H9 (cell line): ENCODE measurements around the gene SNAP25. TPM values are rescaled to one million over a fixed set of nuclear protein-coding genes. Genes with fewer than 3 reads are reported as not detected.

ENCODE experiments used
- DNase-seq: peaks from one replicate; pipeline ENCODE4 v3.0.0-alpha.2; 2017
- H2AFZ ChIP-seq: one replicate; pipeline ENCODE4 v1.6.1; 2013; ENCODE audit warnings: mild to moderate bottlenecking, low read length, control low read depth, moderate library complexity
- H2AK5ac ChIP-seq: 2 replicates; pipeline ENCODE4 v1.6.1; 2013; ENCODE audit warnings: low read length, control low read depth, mixed read lengths; ENCODE audit not compliant: insufficient read length
- H2BK120ac ChIP-seq: one replicate; pipeline ENCODE4 v1.6.1; 2013; ENCODE audit warnings: low read depth, mild to moderate bottlenecking, low read length, control low read depth, inconsistent platforms; ENCODE audit not compliant: poor library complexity, severe bottlenecking
- H2BK12ac ChIP-seq: 2 replicates; pipeline ENCODE4 v1.6.1; 2013; ENCODE audit warnings: low read length, control low read depth, mixed read lengths, low read depth; ENCODE audit not compliant: insufficient read length
- H2BK15ac ChIP-seq: 2 replicates; pipeline ENCODE4 v1.6.1; 2013; ENCODE audit warnings: low read depth, low read length, control low read depth
- H2BK20ac ChIP-seq: one replicate; pipeline ENCODE4 v1.6.1; 2013; ENCODE audit warnings: low read depth, mild to moderate bottlenecking, low read length, control low read depth, inconsistent platforms; ENCODE audit not compliant: poor library complexity, severe bottlenecking
- H2BK5ac ChIP-seq: 2 replicates; pipeline ENCODE4 v1.6.1; 2013; ENCODE audit warnings: low read length, control low read depth, mixed read lengths; ENCODE audit not compliant: insufficient read length
- H3K14ac ChIP-seq: 2 replicates; pipeline ENCODE4 v1.6.1; 2013; ENCODE audit warnings: low read length, control low read depth; ENCODE audit not compliant: insufficient read depth
- H3K18ac ChIP-seq: 2 replicates; pipeline ENCODE4 v1.6.1; 2013; ENCODE audit warnings: low read depth, mild to moderate bottlenecking, mixed read lengths, low read length, control low read depth; ENCODE audit not compliant: insufficient read length
- H3K23ac ChIP-seq: 2 replicates; pipeline ENCODE4 v1.6.1; 2013; ENCODE audit warnings: low read length, control low read depth, mixed read lengths, low read depth; ENCODE audit not compliant: insufficient read length
- H3K23me2 ChIP-seq: 2 replicates; pipeline ENCODE4 v1.6.1; 2013; ENCODE audit warnings: low read depth, mild to moderate bottlenecking, mixed read lengths, low read length, control low read depth; ENCODE audit not compliant: insufficient read length, poor library complexity, severe bottlenecking
- H3K27ac ChIP-seq: 2 replicates; pipeline ENCODE4 v1.5.1; 2013; ENCODE audit warnings: low read length, control low read depth, mixed read lengths, low read depth; ENCODE audit not compliant: insufficient read length
- H3K27me3 ChIP-seq: 2 replicates; pipeline ENCODE4 v1.6.1; 2013; ENCODE audit warnings: low read length, control low read depth, inconsistent platforms; ENCODE audit not compliant: insufficient read depth
- H3K4ac ChIP-seq: 2 replicates; pipeline ENCODE4 v1.6.1; 2013; ENCODE audit warnings: low read depth, mild to moderate bottlenecking, control low read depth, inconsistent platforms, low read length, moderate library complexity
- H3K4me1 ChIP-seq: 2 replicates; pipeline ENCODE4 v1.6.1; 2013; ENCODE audit warnings: low read length, control low read depth, inconsistent platforms; ENCODE audit not compliant: insufficient read depth
- H3K4me2 ChIP-seq: 2 replicates; pipeline ENCODE4 v1.6.1; 2013; ENCODE audit warnings: low read length, control low read depth, mixed read lengths; ENCODE audit not compliant: insufficient read length, insufficient read depth
- H3K56ac ChIP-seq: 2 replicates; pipeline ENCODE4 v1.6.1; 2013; ENCODE audit warnings: low read depth, mild to moderate bottlenecking, mixed read lengths, low read length, control low read depth; ENCODE audit not compliant: insufficient read length
- H3K79me1 ChIP-seq: 2 replicates; pipeline ENCODE4 v1.6.1; 2013; ENCODE audit warnings: low read depth, mild to moderate bottlenecking, moderate library complexity, low read length, control low read depth, inconsistent platforms; ENCODE audit not compliant: insufficient read depth, poor library complexity, severe bottlenecking
- H3K79me2 ChIP-seq: 2 replicates; pipeline ENCODE4 v1.6.1; 2013; ENCODE audit warnings: low read length, control low read depth, inconsistent platforms; ENCODE audit not compliant: insufficient read depth
- H3K9ac ChIP-seq: 2 replicates; pipeline ENCODE4 v1.6.1; 2013; ENCODE audit warnings: low read length, control low read depth, mixed read lengths; ENCODE audit not compliant: insufficient read length; ENCODE audit errors: extremely low read depth
- H3K9me3 ChIP-seq: one replicate; pipeline ENCODE4 v1.6.1; 2013; ENCODE audit warnings: low read depth, low read length, inconsistent platforms; ENCODE audit not compliant: control insufficient read depth
- H3T11ph ChIP-seq: one replicate; pipeline ENCODE4 v1.6.1; 2013; ENCODE audit warnings: mild to moderate bottlenecking, low read length, control low read depth, inconsistent platforms
- H4K20me1 ChIP-seq: one replicate; pipeline ENCODE4 v1.6.1; 2013; ENCODE audit not compliant: control insufficient read depth, insufficient read length, insufficient read depth
- H4K5ac ChIP-seq: 2 replicates; pipeline ENCODE4 v1.6.1; 2013; ENCODE audit warnings: low read depth, mild to moderate bottlenecking, mixed read lengths, low read length, control low read depth; ENCODE audit not compliant: insufficient read length
- H4K8ac ChIP-seq: replicated peaks from 2 replicates; pipeline ENCODE4 v1.6.1; 2013; ENCODE audit warnings: low read length, control low read depth, mixed read lengths, low read depth; ENCODE audit not compliant: insufficient read length
- H4K91ac ChIP-seq: 2 replicates; pipeline ENCODE4 v1.6.1; 2013; ENCODE audit warnings: low read depth, mild to moderate bottlenecking, moderate library complexity, mixed read lengths, low read length, control low read depth; ENCODE audit not compliant: insufficient read length
- H3K27ac Mint-ChIP-seq, 3 experiments: 2 replicates in 2 of 3; 3 replicates in 1 of 3; pipeline ENCODE4 v1.8.0; 2020 to 2021; ENCODE audit warnings: mixed read lengths in 3 of 3, mild to moderate bottlenecking in 1 of 3, moderate library complexity in 1 of 3
- H3K27me3 Mint-ChIP-seq: 2 replicates; pipeline ENCODE4 v1.8.0; 2021; ENCODE audit warnings: low read depth, mild to moderate bottlenecking, moderate library complexity, mixed read lengths
- H3K36me3 Mint-ChIP-seq, 3 experiments: 2 replicates in 2 of 3; 3 replicates in 1 of 3; pipeline ENCODE4 v1.8.0; 2020 to 2021; ENCODE audit warnings: low read depth in 3 of 3, mixed read lengths in 3 of 3; ENCODE audit not compliant: insufficient read depth in 1 of 3
- H3K4me1 Mint-ChIP-seq, 2 experiments: 2 replicates each; pipeline ENCODE4 v1.8.0; 2020; ENCODE audit warnings: mixed read lengths in 2 of 2
- H3K4me3 Mint-ChIP-seq, 2 experiments: 2 replicates in 1 of 2; 3 replicates in 1 of 2; pipeline ENCODE4 v1.8.0; 2020 to 2021; ENCODE audit warnings: mild to moderate bottlenecking in 2 of 2, mixed read lengths in 2 of 2, moderate library complexity in 1 of 2
- H3K9me3 Mint-ChIP-seq, 2 experiments: 2 replicates in 1 of 2; 3 replicates in 1 of 2; pipeline ENCODE4 v1.8.0; 2020; ENCODE audit warnings: mild to moderate bottlenecking in 2 of 2, mixed read lengths in 2 of 2, moderate library complexity in 1 of 2
- CTCF ChIP-seq: fragments of 200-600 bp; sonication (generic); conservative IDR thresholded peaks from 3 replicates; pipeline ENCODE4 v1.8.0; 2021; ENCODE audit warnings: antibody characterized with exemption, mild to moderate bottlenecking
- WGBS: extraction: QIAGEN DNeasy Blood & Tissue Kit; methylation state at CpG from one replicate; pipeline ENCODE4 v1.1.7; 2013; ENCODE audit warnings: missing lambda C conversion rate, low lambda C conversion rate, mixed read lengths; ENCODE audit not compliant: insufficient read length; ENCODE audit errors: extremely low coverage; 5-methylcytosine and 5-hydroxymethylcytosine counted together
- total RNA-seq: library from RNA; stranded (reverse); gene quantifications from 2 replicates; pipeline ENCODE4 v1.2.1, GENCODE V29; 2021

SNAP25 gene
- total RNA-seq, 1 experiment from 2014 or later, result 0.13 TPM

GRCh38 chr20:10178727-10179313 is 39.8 kb upstream of the SNAP25 start:
- Histone ChIP-seq H4K20me1 (no peaks in the 10 kb centered on the region), H3K4me1 (no peaks in the 10 kb centered on the region), H3K4ac (no peak overlapping the region), H2BK20ac (no peak overlapping the region), H2BK5ac (no peak overlapping the region), H3K18ac (no peak overlapping the region), H4K5ac (no peak overlapping the region), H3K9me3 (no peaks in the 10 kb centered on the region), H3K79me2 (no peaks in the 10 kb centered on the region), H3K79me1 (no peaks in the 10 kb centered on the region), H2AFZ (no peak overlapping the region), H3K23ac (no peak overlapping the region), H3K56ac (no peak overlapping the region), H2AK5ac (no peak overlapping the region), H4K91ac (no peak overlapping the region), H3K9ac (no peak overlapping the region), H3T11ph (no peak overlapping the region), H2BK12ac (no peak overlapping the region), H2BK120ac (no peak overlapping the region), H3K27me3 (no peaks in the 10 kb centered on the region), H3K4me2 (no peak overlapping the region), H4K8ac (no peak overlapping the region), H3K23me2 (no peaks in the 10 kb centered on the region), H2BK15ac (no peak overlapping the region), H3K14ac (no peak overlapping the region), H3K27ac (no peak overlapping the region)
- H3K27me3 Mint-ChIP-seq, result peaks cover 8% of the 10 kb centered on the region
- no CpG with 5 or more reads among the region's 3 CpGs for WGBS
- H3K36me3 Mint-ChIP-seq, result no peaks in the 10 kb centered on the region
- no peaks in the 10 kb centered on the region for H3K4me1 Mint-ChIP-seq
- DNase-seq, result no peak
- no peaks in the 10 kb centered on the region for H3K9me3 Mint-ChIP-seq
- H3K4me3 Mint-ChIP-seq, result no peak overlapping the region
- no peak for TF ChIP-seq CTCF
- no peak overlapping the region for H3K27ac Mint-ChIP-seq
